Mononuclear cell (primary cell): ENCODE data around the gene C20orf141. TPM values are rescaled to one million over a fixed set of nuclear protein-coding genes. Genes with fewer than 3 reads are reported as not detected.

ENCODE experiments used
- H3K27me3 ChIP-seq: 2 replicates; pipeline ENCODE4 v1.6.0; 2011; ENCODE audit warnings: low read length, control low read depth; ENCODE audit not compliant: insufficient read depth
- H3K4me1 ChIP-seq: 2 replicates; pipeline ENCODE4 v1.5.1; 2011; ENCODE audit warnings: mild to moderate bottlenecking, low read length, control low read depth; ENCODE audit not compliant: insufficient read depth
- H3K4me3 ChIP-seq: 2 replicates; pipeline ENCODE4 v1.5.1; 2011; ENCODE audit warnings: mild to moderate bottlenecking, low read length, moderate library complexity
- H3K9me3 ChIP-seq: 2 replicates; pipeline ENCODE4 v1.5.1; 2011; ENCODE audit warnings: low read depth, mild to moderate bottlenecking, control low read depth, low read length
- total RNA-seq: library from RNA; depleted of rRNA; stranded (reverse); fragments of >200 nt; gene quantifications from one replicate; pipeline ENCODE4 v1.2.3, GENCODE V29; 2012

C20orf141 gene
- total RNA-seq, 1 donor: not detected

DNA sequence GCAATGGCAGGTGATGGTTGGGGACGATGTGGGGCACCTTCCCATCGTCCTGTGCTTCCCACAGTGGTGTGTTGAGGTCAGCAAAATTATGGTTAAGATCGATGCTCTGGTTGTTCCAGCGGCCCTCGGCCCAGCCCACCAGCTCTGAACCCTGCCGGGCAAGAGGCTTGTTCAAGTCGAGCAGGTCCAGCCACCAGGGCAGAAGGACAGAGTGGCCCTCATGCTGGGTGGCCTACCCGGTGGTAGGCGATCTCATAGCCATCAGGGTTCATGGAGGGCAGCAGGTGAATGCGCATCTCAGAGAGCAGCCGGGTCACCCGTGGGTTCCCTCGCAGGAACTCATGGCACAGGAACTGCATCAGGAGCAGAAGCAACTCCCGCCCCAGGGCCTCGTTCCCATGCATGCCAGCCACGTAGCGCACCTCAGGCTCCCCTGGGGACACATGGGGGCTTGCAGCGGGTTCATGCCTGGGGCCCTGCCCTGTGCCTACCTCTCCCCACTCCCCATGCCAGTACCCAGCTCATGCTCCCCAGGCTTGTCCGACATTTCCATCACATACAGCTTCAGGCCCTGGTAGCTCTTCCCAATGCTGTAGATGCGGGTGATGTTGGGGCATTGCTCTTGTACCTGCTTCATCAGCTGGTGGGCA, 18.7 kb upstream of the C20orf141 start:
- Histone ChIP-seq H3K4me1 (peaks cover 19% of the 10 kb centered on the region), H3K27me3 (peaks cover 17% of the 10 kb centered on the region), H3K4me3 (no peak overlapping the region), H3K9me3 (no peaks in the 10 kb centered on the region)

DNA sequence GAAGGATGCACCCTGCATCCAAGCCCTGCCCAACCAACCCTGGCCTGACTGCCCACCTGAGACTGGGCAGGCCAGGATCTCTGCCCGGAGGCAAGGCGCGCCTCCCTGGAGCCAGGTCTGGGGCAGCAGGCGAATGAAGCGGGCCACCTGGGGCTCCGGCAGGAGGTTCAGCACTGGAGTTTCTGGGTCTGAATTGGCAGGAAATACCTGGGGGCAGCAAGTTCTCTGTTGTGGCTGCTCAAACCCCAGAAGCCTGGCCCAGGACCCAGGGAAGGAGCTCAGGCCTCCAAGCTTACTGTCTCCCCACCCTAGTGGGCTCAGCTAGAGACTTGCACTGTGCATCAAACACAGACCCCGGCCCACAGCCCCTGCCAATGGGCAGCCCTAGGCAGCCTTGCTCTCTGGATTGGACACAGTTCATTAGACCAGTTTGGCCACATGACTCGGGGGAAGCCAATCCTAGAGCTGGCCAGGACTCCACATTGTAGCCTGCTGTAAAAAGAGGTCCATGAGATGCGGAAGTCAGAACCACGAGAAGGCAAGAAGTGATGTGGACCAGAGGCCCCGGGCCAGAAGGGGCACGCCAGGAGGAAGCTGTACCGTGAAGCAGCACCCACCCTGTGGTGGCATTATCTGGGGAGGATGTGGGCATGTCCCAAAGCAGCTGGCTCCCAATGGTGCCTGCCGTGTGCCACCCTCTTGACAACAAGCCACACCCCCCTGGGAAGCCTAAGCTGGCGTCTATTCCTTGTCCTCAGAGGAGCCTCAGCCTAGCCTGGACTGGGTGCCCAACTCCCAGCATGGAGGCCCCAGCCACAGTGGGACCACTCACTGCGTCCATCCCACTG, 17.4 kb upstream of the C20orf141 start:
- H3K27me3 ChIP-seq: peaks cover 23% of the 10 kb centered on the region
- H3K9me3 ChIP-seq: no peaks in the 10 kb centered on the region
- peaks cover 24% of the 10 kb centered on the region for H3K4me1 ChIP-seq
- H3K4me3 ChIP-seq: no peak overlapping the region

DNA sequence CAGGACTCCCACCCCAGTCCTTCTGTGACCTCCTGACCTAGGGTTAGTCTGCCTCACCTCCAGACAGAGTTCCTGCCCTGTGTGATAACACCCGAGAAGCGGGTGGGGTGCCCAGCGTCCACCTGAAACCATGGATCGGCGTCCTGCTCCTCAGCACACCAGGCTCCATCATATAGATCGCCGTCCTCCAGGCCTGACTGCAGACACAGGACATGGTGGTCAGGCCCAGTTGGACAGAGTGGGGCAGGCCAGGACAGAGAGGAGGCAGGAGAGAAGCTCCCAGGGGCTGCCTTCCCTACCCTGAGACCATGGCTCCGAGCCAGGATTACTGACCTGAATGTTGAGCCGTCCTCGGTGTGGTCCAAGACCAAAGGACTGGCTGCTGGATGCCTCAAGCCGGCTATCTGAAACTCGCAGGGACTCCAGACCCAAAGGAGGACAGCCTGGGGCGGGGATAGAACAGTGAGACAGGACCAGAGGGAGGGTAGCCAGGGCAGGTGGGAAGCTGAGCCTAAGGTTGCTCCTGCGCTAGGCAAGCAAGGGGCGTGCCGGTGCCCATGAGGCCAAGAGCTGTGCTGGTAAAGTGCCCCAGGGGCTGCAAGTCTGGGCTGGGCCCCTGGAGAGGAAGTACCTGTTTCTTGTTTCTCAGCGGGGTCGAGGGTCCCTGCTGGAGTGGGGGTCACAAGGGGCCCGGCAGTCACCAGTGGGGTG, 16.5 kb upstream of the C20orf141 start:
- no peak overlapping the region for H3K4me3 ChIP-seq
- no peaks in the 10 kb centered on the region for H3K9me3 ChIP-seq
- H3K4me1 ChIP-seq: peaks cover 24% of the 10 kb centered on the region
- peaks cover 23% of the 10 kb centered on the region for H3K27me3 ChIP-seq

DNA sequence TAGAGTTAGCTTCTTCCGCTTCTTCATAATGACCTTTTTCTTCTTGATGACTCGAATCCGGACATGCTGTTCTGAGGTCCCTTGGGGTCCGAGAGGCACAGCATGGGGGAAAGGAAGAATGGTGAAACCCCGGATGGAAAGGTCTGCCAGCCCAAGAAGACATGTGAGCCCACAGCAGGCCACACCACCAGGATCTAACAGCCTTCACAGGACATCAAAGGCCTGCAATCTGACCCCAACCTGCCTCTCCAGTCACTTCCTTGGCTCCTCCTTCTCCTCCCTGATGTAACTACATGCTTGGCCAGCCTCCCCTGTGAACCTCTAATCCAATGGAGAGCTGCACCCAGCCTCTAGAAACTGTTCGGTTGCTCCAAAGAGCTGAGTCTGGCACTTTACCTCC, 16.0 kb upstream of the C20orf141 start:
- no peaks in the 10 kb centered on the region for H3K9me3 ChIP-seq
- H3K27me3 ChIP-seq: peaks cover 25% of the 10 kb centered on the region
- peaks cover 24% of the 10 kb centered on the region for H3K4me1 ChIP-seq
- H3K4me3 ChIP-seq: no peak overlapping the region

DNA sequence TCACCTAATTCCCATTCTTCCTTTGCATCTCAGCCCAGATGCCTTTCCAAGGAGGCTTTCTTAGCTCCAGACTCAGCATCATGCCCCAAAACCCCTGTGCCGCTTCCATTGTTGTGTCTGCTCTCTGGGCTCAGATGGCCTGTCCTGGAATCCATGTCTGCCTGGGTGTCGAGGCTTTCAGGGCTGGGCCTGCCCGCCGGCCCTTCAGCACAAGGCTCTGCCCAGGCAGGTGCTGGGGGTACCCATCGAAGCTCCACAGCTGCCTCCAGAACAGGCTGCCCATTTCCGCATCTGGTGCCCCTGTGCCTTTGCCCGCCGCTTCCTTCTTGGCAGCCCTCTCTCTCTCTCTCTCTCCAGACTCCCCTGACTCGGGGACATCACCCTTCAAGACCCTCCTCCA, 15.5 kb upstream of the C20orf141 start:
- peaks cover 29% of the 10 kb centered on the region for H3K27me3 ChIP-seq
- no peak overlapping the region for H3K4me3 ChIP-seq
- H3K4me1 ChIP-seq: peaks cover 24% of the 10 kb centered on the region
- H3K9me3 ChIP-seq: no peaks in the 10 kb centered on the region

DNA sequence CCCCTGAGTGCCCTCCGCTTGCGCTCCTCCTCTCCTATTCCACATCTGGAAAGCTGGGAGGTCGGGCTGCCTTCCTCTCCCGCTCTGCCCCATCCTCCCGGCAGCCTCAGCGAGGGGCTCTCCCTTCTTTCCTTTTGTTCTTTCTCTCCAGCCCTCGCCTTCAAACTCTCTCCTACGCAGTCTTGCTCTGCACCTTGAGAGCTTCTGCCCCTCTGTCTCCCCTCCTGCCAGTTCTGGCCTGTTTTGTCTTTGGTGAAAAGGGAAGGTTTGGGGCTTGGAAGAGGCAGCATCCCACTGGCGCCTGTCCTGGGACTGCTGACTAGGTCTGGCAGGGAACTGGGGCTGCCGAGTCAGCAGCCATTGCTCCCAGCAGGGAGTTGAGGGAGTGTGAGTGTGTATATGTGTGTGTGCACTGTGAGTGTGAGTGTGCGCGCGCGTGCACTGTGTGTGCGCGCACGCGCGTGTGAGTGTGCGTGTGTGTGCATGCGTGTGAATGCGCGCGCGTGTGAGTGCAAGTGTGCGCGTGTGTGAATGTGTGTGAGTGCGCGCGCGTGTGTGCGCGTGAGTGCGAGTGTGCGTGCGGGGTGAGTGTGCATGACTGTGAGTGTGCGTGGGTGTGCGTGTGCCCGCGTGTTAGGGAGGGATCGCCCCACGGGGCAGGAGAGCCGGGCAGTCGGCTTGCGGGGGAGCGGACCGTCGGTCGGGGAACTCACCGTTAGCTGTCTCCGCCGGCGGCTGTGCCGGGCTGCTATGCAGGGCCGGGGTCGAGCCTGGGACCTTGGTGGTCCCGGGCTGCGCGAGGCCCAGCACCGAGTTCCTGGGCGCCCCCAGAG, 14.9 kb upstream of the C20orf141 start:
- peaks cover 36% of the 10 kb centered on the region for H3K27me3 ChIP-seq
- peaks cover 24% of the 10 kb centered on the region for H3K4me1 ChIP-seq
- peak overlapping the region; percentile 28 for H3K4me3 ChIP-seq
- H3K9me3 ChIP-seq: no peaks in the 10 kb centered on the region

DNA sequence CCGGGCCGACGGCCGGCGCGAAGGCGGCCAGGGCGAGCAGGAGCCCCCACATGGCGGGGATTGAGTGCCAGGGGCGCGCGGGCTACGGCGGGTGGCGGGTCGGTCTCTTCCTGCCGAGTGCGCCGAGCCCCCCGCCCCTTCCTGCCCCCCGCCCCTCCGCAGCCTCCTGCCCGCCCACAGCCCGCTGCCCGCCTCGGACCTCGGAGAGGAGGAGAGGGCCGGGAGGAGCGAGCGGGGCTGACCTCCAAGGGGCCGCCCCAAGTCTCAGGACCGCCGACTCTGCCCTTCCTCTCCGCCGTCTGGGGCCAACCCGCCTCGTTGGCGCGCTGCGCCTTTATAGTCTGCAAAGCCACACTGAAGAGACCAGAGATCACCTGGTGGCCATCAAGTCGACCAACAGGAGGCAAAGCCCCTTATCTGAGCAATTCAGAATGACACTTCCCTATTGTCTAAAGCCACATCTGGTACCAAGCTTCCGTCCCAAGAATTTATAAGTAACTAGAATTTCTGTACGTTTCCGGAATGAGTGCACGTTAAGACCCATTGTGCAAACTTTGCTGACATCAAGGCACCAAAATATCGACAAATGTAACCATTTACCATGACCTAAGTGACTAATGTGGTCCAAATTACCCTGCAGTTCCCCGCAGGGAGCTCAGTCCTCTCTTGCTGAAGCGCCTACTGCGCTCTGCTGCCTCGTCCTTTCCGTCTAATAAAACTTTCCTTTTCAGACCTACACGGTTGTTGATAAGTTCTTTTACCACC, 14.1 kb upstream of the C20orf141 start, which contains the start of gene CPXM1:
CPXM1 (minus strand) TSS at position 107 of the 765 bp plus-strand sequence; CDS start at position 52, 55 bp downstream.
- H3K9me3 ChIP-seq: no peaks in the 10 kb centered on the region
- H3K4me1 ChIP-seq: peaks cover 24% of the 10 kb centered on the region
- H3K27me3 ChIP-seq: peaks cover 44% of the 10 kb centered on the region
- H3K4me3 ChIP-seq: peak within 1 kb of the TSS; percentile 28

DNA sequence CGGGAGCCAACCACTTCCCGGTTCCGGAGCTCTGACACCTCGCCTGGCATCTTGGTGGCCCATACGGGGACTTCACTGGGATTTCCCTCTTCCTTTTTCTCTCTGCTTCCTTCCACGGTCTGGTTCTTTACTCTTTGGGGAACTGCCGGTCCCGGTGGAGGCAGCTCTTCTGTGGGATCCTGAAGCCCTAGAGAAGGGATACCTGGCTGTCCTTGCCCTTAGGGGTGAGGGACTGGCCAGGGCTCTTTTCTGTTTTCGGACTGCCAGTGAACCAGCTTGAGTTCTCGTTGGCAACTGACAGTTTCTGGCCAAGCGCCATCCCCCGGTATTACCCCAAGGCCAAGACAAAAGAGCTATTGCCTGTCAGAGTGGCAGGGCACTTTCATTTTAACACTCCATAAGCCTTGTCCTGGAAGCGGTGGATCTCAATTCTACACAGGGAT, 13.5 kb upstream of the C20orf141 start:
- H3K4me3 ChIP-seq: no peak overlapping the region
- peaks cover 24% of the 10 kb centered on the region for H3K4me1 ChIP-seq
- H3K9me3 ChIP-seq: no peaks in the 10 kb centered on the region
- H3K27me3 ChIP-seq: peaks cover 50% of the 10 kb centered on the region

DNA sequence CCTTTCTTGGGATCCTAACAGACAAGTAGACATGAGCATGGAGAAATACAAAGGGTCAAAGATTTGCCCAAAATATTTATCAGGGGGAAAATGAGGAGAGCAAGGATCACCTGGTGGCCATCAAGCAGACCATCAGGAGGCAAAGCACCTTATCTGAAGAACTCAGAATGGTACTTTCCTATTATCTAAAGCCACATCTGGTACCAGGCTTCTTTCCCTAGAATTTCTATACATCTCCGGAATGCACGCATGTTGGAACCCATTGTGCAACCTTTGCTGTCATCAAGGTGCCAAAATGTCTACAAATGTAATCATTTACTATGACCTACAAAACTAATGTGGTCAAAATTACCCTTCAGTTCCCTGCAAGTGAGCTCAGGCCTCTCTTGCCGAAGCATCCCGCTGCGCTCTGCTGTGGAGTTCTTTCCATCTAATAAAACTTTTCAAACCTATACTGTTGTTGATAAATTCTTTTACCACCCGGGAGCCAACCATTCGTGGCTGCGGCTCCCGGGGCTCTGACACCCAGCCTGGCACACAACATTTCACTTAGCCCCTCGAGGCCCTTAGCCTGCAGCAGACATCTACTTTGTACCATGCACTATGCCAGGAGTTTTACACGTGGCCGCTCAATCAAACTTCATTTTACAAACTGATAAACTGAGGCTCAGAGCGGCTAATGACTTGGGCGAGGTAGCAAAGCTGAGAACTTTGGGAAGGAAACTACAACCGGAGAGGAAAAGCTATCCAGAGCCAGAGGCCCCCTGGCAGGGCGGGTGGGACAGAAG, 10.6 kb upstream of the C20orf141 start:
- peaks cover 47% of the 10 kb centered on the region for H3K27me3 ChIP-seq
- peaks cover 22% of the 10 kb centered on the region for H3K4me1 ChIP-seq
- no peak overlapping the region for H3K4me3 ChIP-seq

DNA sequence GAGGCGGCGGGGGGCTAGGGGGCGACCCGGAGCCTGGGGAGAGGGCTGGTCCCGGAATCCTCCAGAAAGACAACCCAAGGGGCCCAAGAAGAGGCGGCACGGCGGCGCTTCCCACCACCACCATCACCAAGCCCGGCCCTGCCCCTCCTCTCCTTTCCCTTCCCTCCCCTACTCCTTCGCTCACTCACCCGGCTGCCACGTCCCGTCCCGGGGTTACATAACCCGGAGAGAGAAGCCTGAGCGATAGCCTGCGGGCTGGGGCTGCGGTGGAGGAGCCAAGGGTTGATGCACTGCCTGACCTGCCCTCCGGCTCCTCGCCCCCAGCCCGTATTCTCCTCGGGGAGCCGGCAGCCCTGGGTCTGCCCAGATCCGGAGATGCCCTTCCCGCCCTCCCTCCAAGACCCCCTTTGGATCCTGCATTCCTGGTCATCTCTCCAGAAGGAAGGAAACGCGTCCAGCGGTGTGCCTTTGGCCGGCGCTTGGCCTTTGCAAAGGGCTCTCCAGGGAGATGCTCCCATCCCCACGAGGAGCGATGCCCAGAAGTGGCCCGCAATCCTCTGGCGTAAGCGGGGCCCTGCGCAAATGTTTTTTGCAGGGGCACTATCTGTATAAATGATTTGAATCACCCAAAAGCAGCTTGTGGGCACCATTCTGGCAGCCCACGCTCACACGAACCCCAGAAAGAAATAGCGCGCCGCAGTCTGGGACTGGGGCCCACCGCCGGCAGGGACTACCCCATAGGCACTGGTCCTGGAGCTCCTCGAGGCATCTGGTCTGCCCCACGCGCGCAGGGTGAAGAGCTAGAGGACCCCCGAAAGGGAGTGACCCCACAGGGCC, 9.7 kb upstream of the C20orf141 start:
- Histone ChIP-seq H3K9me3 (no peaks in the 10 kb centered on the region), H3K27me3 (peaks cover 39% of the 10 kb centered on the region), H3K4me3 (no peak overlapping the region), H3K4me1 (peaks cover 13% of the 10 kb centered on the region)

More for the DNA sequence above, 10.6 kb upstream of the C20orf141 start:
- no peaks in the 10 kb centered on the region for H3K9me3 ChIP-seq

DNA sequence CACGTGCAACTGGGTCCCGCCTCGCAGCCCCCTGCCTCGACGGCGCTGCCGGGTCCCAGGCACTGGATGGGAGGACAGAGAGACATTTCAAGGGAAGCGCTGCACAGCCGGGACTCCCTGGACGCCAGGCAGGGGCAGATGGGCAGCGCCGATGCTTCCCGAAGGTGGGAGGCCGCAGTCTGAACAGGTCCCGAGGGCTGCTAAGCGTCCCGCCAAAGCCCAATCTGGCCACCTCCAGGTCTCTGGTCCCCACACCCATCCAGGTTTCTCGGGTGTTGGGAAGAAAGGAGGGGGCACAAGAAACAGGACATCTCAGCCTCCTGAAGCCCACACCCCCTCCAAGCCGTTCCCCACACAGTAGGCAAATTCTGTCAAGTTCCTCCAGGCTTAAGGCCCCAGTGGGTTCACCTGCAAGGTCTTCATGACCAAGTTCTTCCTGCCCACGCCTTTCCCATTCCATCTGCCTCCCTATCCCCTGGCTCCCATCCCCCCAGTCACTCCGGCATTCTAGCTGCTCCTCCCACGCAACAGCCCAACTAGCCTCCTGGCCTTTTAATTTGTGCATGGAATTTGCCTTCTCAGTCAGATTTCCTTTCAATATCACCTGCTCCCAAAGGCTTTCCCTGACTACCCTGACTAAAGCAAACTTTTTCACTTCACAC, 9.0 kb upstream of the C20orf141 start:
- Histone ChIP-seq H3K9me3 (no peaks in the 10 kb centered on the region), H3K27me3 (peaks cover 36% of the 10 kb centered on the region), H3K4me3 (no peak overlapping the region), H3K4me1 (peaks cover 8% of the 10 kb centered on the region)

DNA sequence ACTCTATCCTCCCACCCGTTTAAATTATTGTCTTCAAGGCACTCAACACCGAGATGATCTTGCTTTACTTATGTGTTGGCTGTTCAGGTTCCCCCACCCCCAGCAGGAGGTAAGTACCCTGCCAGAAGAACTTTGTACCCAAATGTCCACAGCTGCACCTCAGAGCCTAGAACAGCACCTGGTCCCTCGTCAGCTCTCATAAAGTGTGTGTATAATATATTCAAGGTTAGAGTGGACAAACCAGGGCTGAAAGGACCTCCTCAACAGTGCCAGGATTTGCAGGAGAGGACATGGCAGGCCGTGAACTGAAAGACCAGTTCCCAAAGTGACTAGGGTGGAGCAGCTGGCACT, 8.5 kb upstream of the C20orf141 start:
- peaks cover 3% of the 10 kb centered on the region for H3K4me1 ChIP-seq
- no peak overlapping the region for H3K4me3 ChIP-seq
- H3K9me3 ChIP-seq: no peaks in the 10 kb centered on the region
- peaks cover 33% of the 10 kb centered on the region for H3K27me3 ChIP-seq
